Adrenal gland (tissue), 12 donors: ENCODE data around the gene DYSF. TPM values are rescaled to one million over a fixed set of nuclear protein-coding genes. Genes with fewer than 3 reads are reported as not detected.

ENCODE experiments used
- DNase-seq, 7 donors: peaks; one replicate each; pipeline ENCODE4 v3.0.0-alpha.2; 2019 to 2020
- H3K27ac ChIP-seq, 5 donors: fragments of 200-600 bp; sonication (generic) in 4 of 5; 1 replicate in 3 of 5; 2 replicates in 2 of 5; pipeline versions ENCODE4 v1.5.1 to v1.8.0; 2016 to 2020; ENCODE audit warnings: mild to moderate bottlenecking in 1 of 5
- H3K27me3 ChIP-seq: fragments of 200-600 bp; 2 replicates; pipeline ENCODE4 v1.8.0; 2021
- H3K36me3 ChIP-seq, 2 donors: fragments of 200-600 bp; replicated peaks in 1 of 2; 1 replicate in 1 of 2; 2 replicates in 1 of 2; pipeline versions ENCODE4 v1.5.1 to v1.8.0; 2018 to 2022
- H3K4me1 ChIP-seq, 2 donors: fragments of 200-600 bp; replicated peaks in 1 of 2; 1 replicate in 1 of 2; 2 replicates in 1 of 2; pipeline versions ENCODE4 v1.5.1 to v1.8.0; 2018 to 2021
- H3K4me3 ChIP-seq, 4 donors: fragments of 200-600 bp; sonication (generic) in 3 of 4; one replicate each; pipeline ENCODE4 v1.5.1; 2016 to 2018
- H3K9me3 ChIP-seq, 3 donors: fragments of 200-600 bp; sonication (generic) in 1 of 3; replicated peaks in 1 of 3; 1 replicate in 2 of 3; 2 replicates in 1 of 3; pipeline versions ENCODE4 v1.5.1 to v1.8.0; 2016 to 2021
- POLR2A ChIP-seq, 2 donors: fragments of 450-650 bp; IDR thresholded peaks; one replicate each; pipeline ENCODE4 v1.6.1; 2017; ENCODE audit warnings: antibody characterized with exemption in 2 of 2, mild to moderate bottlenecking in 2 of 2, moderate library complexity in 1 of 2
- WGBS, 4 donors: extraction: QIAGEN DNeasy Blood & Tissue Kit in 2 of 4; methylation state at CpG; one replicate each; pipeline versions ENCODE4 v1.1.5 to v1.1.7; 2013 to 2017; 5-methylcytosine and 5-hydroxymethylcytosine counted together
- intact Hi-C, 2 donors: fragments of 100-400 bp; cut with DNase I; formaldehyde crosslinking; loops; one replicate each; pipeline versions ENCODE4 v1.14.1 to v1.15.0; 2022 to 2023
- polyA plus RNA-seq, 3 donors: library from polyadenylated mRNA; stranded (reverse); fragments of 200-250 nt in 2 of 3; fragments of 350-450 nt in 1 of 3; fragmentation: Illumina TruSeq in 1 of 3; extraction: RNeasy Lipid Tissue Mini Kit (QIAGEN cat#74804) in 1 of 3; gene quantifications; one replicate each; pipeline ENCODE4 v1.2.3, GENCODE V29; 2013 to 2014
- total RNA-seq, 9 donors: library from RNA; depleted of rRNA in 4 of 9; stranded (reverse); fragments of >200 nt in 4 of 9; fragments of 120-200 nt in 1 of 9; fragmentation: NEBNext Ultra II Directional in 1 of 9; extraction: Animal tissue kit (Norgen Biotek cat#: 25700) in 1 of 9; gene quantifications; one replicate each; pipeline versions ENCODE4 v1.1.0 to v1.2.4, GENCODE V29; 2013 to 2023
- TF ChIP-seq, protein P1 (sequence below), 6 experiments: fragments of 450-650 bp in 4 of 6; fragments of 200-600 bp in 2 of 6; sonication (generic) in 1 of 6; IDR thresholded peaks; 1 replicate in 5 of 6; 2 replicates in 1 of 6; pipeline versions ENCODE4 v1.5.1 to v1.8.0; 2016 to 2021; ENCODE audit warnings: antibody characterized with exemption in 6 of 6, mild to moderate bottlenecking in 2 of 6, moderate library complexity in 1 of 6
- donor health status: healthy with polysubstance abuse.
- donor health status: Bipolar disorder and iron deficiency.
- donor health status: DM: yes; HTN: yes; CAD: no.
- donor health status: DM: no; HTN: no; CAD: no.
- donor health status: DM: no; HTN: no; CAD: no.
- donor health status: DM: yes; HTN: yes; CAD: no.

Gene DYSF
- total and polyA plus RNA-seq, 12 donors: 3.2 to 22.4 (median 15.3) TPM

DNA sequence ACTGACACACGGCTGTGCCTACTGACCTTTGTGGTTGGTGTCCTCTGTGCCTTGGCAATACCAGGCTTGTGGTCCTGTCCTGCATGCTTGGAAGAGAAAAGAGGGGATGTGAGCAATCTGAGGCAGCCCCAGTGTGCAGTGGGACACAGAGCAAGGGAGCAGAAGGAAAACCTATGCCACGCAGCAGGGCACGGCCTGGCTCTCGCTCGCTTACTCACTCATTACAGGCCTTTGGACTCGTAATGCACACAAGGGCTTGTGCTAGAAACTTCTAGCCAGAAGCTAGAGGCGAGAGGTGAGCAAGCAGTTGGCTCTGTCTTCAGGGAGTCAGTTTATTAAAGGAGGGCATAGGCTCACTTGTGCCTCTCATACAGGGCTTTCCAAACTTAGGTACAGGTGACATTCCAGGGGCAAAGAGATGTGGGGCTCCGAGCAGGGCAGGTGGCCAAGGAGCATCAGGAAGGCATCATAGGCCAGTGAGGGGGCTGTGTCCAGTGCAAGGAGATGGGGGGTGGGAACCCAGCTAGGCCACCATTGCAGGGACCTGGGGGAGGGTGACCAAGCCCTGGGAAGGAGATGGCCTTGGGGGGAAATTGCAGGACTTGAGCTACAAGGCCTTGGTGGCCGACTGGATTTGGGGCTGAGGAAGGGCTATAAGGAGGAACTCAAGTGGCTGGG is 100.8 kb downstream of the DYSF start:
- intact Hi-C loops: no loop called here
- Histone ChIP-seq H3K4me1 (no peaks in the 10 kb centered on the region), H3K36me3 (no peaks in the 10 kb centered on the region), H3K27me3 (no peaks in the 10 kb centered on the region), H3K4me3 (no peak overlapping the region), H3K9me3 (no peaks in the 10 kb centered on the region), H3K27ac (no peak overlapping the region)
- DNase-seq: no peak
- WGBS, 4 donors: 89 to 94% (median 91%) methylated on average over 7 to 9 of the region's 9 CpGs
- TF ChIP-seq POLR2A (IDR thresholded peaks at IDR 0.05): no peak
- TF ChIP-seq, protein P1, sequence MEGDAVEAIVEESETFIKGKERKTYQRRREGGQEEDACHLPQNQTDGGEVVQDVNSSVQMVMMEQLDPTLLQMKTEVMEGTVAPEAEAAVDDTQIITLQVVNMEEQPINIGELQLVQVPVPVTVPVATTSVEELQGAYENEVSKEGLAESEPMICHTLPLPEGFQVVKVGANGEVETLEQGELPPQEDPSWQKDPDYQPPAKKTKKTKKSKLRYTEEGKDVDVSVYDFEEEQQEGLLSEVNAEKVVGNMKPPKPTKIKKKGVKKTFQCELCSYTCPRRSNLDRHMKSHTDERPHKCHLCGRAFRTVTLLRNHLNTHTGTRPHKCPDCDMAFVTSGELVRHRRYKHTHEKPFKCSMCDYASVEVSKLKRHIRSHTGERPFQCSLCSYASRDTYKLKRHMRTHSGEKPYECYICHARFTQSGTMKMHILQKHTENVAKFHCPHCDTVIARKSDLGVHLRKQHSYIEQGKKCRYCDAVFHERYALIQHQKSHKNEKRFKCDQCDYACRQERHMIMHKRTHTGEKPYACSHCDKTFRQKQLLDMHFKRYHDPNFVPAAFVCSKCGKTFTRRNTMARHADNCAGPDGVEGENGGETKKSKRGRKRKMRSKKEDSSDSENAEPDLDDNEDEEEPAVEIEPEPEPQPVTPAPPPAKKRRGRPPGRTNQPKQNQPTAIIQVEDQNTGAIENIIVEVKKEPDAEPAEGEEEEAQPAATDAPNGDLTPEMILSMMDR (IDR thresholded peaks at IDR 0.05): no peak

- intact Hi-C loops: no loop called here
- H3K4me1 ChIP-seq: no peaks in the 10 kb centered on the region
- H3K27ac ChIP-seq: no peak overlapping the region
- H3K4me3 ChIP-seq: no peak overlapping the region
- H3K9me3 ChIP-seq: no peaks in the 10 kb centered on the region
- WGBS, 4 donors: 81 to 100% (median 93%) methylated on average over 2 of the region's 2 CpGs
- H3K27me3 ChIP-seq: no peaks in the 10 kb centered on the region
- H3K36me3 ChIP-seq: no peaks in the 10 kb centered on the region
- no peak for TF ChIP-seq POLR2A (IDR thresholded peaks at IDR 0.05)
- DNase-seq: no peak
Measured at GRCh38 chr2:71554706-71555056, 101.3 kb downstream of the DYSF start.

- intact Hi-C loops: no loop called here
- TF ChIP-seq, protein P1 (IDR thresholded peaks at IDR 0.05): no peak
- no peak for TF ChIP-seq POLR2A (IDR thresholded peaks at IDR 0.05)
- WGBS, 4 donors: 78 to 98% (median 80%) methylated on average over 8 to 21 of the region's 21 CpGs
- Histone ChIP-seq H3K4me3 (no peak overlapping the region), H3K27ac (no peak overlapping the region), H3K4me1 (no peaks in the 10 kb centered on the region), H3K9me3 (no peaks in the 10 kb centered on the region), H3K27me3 (no peaks in the 10 kb centered on the region), H3K36me3 (no peaks in the 10 kb centered on the region)
- no peak for DNase-seq
Measured at GRCh38 chr2:71555798-71556454, 102.6 kb downstream of the DYSF start.

- Histone ChIP-seq H3K9me3 (no peaks in the 10 kb centered on the region), H3K4me1 (no peaks in the 10 kb centered on the region), H3K27ac (no peak overlapping the region), H3K27me3 (no peaks in the 10 kb centered on the region), H3K36me3 (no peaks in the 10 kb centered on the region), H3K4me3 (no peak overlapping the region)
- no peak for DNase-seq
- 69 to 89% (median 76%) methylated on average over 4 to 5 of the region's 5 CpGs for WGBS, 4 donors
- intact Hi-C loops: no loop called here
- TF ChIP-seq POLR2A (IDR thresholded peaks at IDR 0.05): no peak
- TF ChIP-seq, protein P1 (IDR thresholded peaks at IDR 0.05): no peak
Measured at GRCh38 chr2:71556692-71557250, 103.4 kb downstream of the DYSF start.
